ENCODE measurements around the gene METTL15.

DNA sequence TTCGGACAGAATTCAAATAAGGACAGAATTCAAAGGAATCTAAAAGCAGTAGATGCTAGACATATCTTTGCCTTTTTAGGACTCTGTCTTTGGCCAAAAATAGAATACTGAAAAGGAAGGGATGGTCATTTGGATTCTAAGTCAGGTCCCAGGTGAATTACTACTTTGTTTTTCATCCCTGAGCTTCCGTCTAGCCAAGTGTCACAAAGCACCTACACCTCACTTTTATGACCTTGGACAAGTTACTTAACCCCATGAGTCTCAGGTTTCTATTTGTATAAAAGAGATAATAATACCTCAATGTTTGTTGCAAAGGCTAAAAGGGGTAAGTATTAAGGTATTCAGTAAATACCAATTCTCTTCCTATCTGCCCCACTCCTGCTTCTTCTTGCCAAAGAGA is 7.5 kb upstream of the METTL15 start:
- TF ChIP-seq, protein P1, sequence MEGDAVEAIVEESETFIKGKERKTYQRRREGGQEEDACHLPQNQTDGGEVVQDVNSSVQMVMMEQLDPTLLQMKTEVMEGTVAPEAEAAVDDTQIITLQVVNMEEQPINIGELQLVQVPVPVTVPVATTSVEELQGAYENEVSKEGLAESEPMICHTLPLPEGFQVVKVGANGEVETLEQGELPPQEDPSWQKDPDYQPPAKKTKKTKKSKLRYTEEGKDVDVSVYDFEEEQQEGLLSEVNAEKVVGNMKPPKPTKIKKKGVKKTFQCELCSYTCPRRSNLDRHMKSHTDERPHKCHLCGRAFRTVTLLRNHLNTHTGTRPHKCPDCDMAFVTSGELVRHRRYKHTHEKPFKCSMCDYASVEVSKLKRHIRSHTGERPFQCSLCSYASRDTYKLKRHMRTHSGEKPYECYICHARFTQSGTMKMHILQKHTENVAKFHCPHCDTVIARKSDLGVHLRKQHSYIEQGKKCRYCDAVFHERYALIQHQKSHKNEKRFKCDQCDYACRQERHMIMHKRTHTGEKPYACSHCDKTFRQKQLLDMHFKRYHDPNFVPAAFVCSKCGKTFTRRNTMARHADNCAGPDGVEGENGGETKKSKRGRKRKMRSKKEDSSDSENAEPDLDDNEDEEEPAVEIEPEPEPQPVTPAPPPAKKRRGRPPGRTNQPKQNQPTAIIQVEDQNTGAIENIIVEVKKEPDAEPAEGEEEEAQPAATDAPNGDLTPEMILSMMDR (IDR thresholded peaks at IDR 0.05): no peak
- no peak for TF ChIP-seq POLR2A (IDR thresholded peaks at IDR 0.05)
